ENCODE data around the gene KIRREL2. TPM values are rescaled to one million over a fixed set of nuclear protein-coding genes. Genes with fewer than 3 reads are reported as not detected.

Gene KIRREL2
- total and polyA plus RNA-seq, 8 donors = 28.5 to 89.0 (median 47.6) TPM

GRCh38 chr19:35894342-35894741, 37.6 kb downstream of the KIRREL2 start:
- Histone ChIP-seq H3K4me3 (no peak overlapping the region), H3K36me3 (peaks cover 0 to 20% (median 0%) of the 10 kb centered on the region in 3 donors), H3K27ac (no peak overlapping the region), H3K27me3 (no peaks in the 10 kb centered on the region), H3K4me1 (peaks cover 0 to 2% (median 0%) of the 10 kb centered on the region in 3 donors), H3K9me3 (no peaks in the 10 kb centered on the region)
- no peak for TF ChIP-seq CTCF (IDR thresholded peaks at IDR 0.05)
- WGBS, 2 donors = 91 to 96% methylated on average over 2 of the region's 2 CpGs
- ATAC-seq = no peak
- intact Hi-C loops (cut with DNase I) = no loop called here
- DNase-seq = no peak
- no peak for FAIRE-seq

GRCh38 chr19:35895911-35896642, 39.4 kb downstream of the KIRREL2 start:
- intact Hi-C loops (cut with DNase I) = no loop called here
- Histone ChIP-seq H3K36me3 (peaks cover 0 to 14% (median 0%) of the 10 kb centered on the region in 3 donors), H3K27ac (no peak overlapping the region), H3K4me3 (no peak overlapping the region), H3K9me3 (no peaks in the 10 kb centered on the region), H3K27me3 (no peaks in the 10 kb centered on the region), H3K4me1 (peaks cover 0 to 2% (median 0%) of the 10 kb centered on the region in 3 donors)
- no peak for ATAC-seq
- FAIRE-seq = no peak
- TF ChIP-seq CTCF (IDR thresholded peaks at IDR 0.05) = no peak
- 87 to 88% methylated on average over 20 to 21 of the region's 21 CpGs for WGBS, 2 donors
- peak in 1 of 6 donors; percentile 20 for DNase-seq

- DNase-seq = no peak
- intact Hi-C loops (cut with DNase I) = no loop called here
- Histone ChIP-seq H3K27me3 (no peaks in the 10 kb centered on the region), H3K36me3 (peaks cover 0 to 14% (median 0%) of the 10 kb centered on the region in 3 donors), H3K4me3 (no peak overlapping the region), H3K4me1 (peaks cover 0 to 2% (median 0%) of the 10 kb centered on the region in 3 donors), H3K9me3 (no peaks in the 10 kb centered on the region), H3K27ac (no peak overlapping the region)
- FAIRE-seq = no peak
- TF ChIP-seq CTCF (IDR thresholded peaks at IDR 0.05) = no peak
- WGBS, 2 donors = 93% methylated on average over 13 of the region's 13 CpGs
- ATAC-seq = no peak
Observed at GRCh38 chr19:35896643-35897040, 39.9 kb downstream of the KIRREL2 start.

- Histone ChIP-seq H3K4me1 (peaks cover 0 to 2% (median 0%) of the 10 kb centered on the region in 3 donors), H3K9me3 (no peaks in the 10 kb centered on the region), H3K27ac (peak overlapping the region in 2 of 4 donors; percentile 79 to 86), H3K27me3 (no peaks in the 10 kb centered on the region), H3K36me3 (peaks cover 0 to 14% (median 0%) of the 10 kb centered on the region in 3 donors), H3K4me3 (peak overlapping the region in 3 of 4 donors; percentile 56 to 75 (median 61))
- FAIRE-seq = no peak
- no peak for DNase-seq
- ATAC-seq = no peak
- intact Hi-C loops (cut with DNase I) = no loop called here
- 88 to 92% methylated on average over 13 of the region's 13 CpGs for WGBS, 2 donors
- TF ChIP-seq CTCF (IDR thresholded peaks at IDR 0.05) = no peak
Observed at GRCh38 chr19:35897706-35898451, 41.2 kb downstream of the KIRREL2 start.

Data from pancreas (tissue), 10 donors.